Erythroblast (primary cell): ENCODE data around the gene ASIC5.

ENCODE experiments used
- GATA1 ChIP-seq: IDR thresholded peaks from 2 replicates; pipeline ENCODE4 v1.6.1; 2011; ENCODE audit warnings: low read depth, mild to moderate bottlenecking, control low read depth, low read length, moderate library complexity
- POLR2A ChIP-seq: IDR thresholded peaks from 2 replicates; pipeline ENCODE4 v1.6.1; 2011; ENCODE audit warnings: mild to moderate bottlenecking, low read length

DNA sequence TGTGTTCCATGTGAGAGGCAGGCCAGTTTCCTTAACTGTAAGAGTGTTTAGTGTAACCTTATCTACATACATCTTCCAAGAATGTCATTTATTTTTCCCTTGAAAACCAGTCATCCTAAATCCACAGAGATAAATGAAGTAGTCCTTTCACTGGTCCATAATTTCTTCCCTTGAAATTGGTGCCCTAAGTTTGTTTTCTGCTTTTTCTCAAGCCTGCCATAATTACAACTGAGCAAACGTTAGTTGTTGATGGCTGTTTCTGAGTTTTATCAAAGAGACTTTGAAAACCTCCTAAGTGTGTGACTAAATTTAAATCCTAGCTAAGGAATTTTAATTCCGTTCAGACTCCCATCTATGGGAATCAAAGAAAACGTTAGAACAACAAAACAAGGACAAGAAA lies 33.8 kb upstream of the ASIC5 start:
- TF ChIP-seq POLR2A = no peak
- no peak for TF ChIP-seq GATA1
